Left renal pelvis (tissue), 4 donors: ENCODE data around the gene PAF1. TPM values are rescaled to one million over a fixed set of nuclear protein-coding genes. Genes with fewer than 3 reads are reported as not detected.

Experiments used
- DNase-seq, 4 donors: peaks; one replicate each; pipeline ENCODE4 v3.0.0-alpha.2; 2013; ENCODE audit warnings: low read depth in 4 of 4, low spot score in 3 of 4
- polyA plus RNA-seq, 4 donors: library from polyadenylated mRNA; unstranded; fragments of 120-200 nt; gene quantifications; one replicate each; pipeline ENCODE4 v1.2.1, GENCODE V29; 2013; ENCODE audit not compliant: insufficient read length in 4 of 4

Gene PAF1
- polyA plus RNA-seq, 4 donors = 53.9 to 76.8 (median 65.2) TPM

DNA sequence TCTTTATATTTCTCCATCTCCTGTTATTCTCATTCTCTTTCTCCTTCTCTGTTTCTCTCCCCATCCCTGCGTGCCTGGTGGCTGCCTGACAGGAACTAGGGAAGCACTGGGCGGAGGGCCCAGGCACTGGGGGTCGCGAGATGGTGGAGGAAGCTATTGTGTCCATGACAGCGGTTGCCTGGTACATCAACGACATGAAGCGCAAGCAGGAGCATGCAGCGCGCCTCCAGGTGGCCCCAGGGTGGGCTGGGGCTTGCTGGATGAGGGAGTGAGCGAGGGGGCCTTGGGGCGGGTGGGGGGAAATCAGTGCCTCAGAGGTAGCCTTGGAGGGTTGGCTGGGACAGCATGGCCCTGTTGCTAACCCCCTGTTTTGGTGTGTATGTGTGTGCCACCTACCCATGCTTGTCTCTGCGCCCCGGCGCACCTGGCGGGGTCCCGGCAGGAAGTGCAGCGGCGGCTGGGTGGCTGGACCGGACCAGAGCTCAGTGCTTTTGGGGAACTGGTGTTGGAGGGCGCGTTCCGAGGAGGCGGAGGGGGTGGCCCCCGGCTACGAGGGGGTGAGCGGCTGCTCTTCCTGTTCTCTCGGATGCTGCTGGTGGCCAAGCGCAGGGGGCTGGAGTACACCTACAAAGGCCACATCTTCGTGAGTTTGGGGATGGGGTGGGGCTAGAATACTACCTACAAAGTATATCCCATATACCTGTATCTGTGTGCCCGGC lies 26.7 kb upstream of the PAF1 start:
- DNase-seq = no peak

GRCh38 chr19:39416152-39417120 lies 25.5 kb upstream of the PAF1 start:
- DNase-seq = no peak

DNA sequence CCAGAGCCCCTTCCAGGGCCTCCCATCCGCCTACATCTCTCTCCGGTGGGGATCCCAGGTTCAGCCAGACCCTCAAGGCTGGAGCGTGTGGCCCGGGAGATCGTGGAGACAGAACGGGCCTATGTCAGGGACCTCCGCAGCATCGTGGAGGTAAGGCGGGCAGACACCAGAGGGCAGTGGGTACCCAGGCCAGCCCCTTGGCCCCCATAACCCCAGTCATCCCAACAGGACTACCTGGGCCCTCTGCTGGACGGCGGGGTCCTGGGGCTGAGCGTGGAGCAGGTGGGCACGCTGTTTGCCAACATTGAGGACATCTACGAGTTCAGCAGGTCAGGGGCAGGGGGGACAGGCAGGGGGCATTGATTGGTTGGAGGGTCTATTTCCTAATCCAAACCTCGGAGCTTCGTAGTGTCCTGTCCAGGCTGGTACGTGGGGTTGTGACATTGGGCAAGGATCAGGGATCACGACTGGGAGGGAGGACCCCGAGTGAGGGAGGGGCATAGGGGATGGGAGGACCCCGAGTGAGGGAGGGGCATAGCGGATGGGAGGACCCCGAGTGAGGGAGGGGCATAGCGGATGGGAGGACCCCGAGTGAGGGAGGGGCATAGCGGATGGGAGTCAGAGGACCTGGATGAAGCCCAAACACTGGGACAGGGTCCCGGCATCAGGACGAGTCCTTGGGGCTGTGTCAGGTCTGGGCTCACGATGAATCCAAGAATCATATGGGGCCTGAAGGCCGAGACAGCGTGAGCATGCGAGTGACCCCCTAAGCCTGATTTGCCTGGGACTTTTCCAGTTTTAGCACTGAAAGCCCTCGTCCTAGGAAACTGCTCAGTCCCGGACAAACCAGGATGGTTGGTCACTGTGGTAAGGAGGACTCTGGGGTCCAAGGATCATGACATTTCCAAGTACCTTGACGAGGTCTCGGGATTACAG lies 24.5 kb upstream of the PAF1 start:
- no peak for DNase-seq

GRCh38 chr19:39413911-39414608 lies 23.2 kb upstream of the PAF1 start:
- DNase-seq = no peak

DNA sequence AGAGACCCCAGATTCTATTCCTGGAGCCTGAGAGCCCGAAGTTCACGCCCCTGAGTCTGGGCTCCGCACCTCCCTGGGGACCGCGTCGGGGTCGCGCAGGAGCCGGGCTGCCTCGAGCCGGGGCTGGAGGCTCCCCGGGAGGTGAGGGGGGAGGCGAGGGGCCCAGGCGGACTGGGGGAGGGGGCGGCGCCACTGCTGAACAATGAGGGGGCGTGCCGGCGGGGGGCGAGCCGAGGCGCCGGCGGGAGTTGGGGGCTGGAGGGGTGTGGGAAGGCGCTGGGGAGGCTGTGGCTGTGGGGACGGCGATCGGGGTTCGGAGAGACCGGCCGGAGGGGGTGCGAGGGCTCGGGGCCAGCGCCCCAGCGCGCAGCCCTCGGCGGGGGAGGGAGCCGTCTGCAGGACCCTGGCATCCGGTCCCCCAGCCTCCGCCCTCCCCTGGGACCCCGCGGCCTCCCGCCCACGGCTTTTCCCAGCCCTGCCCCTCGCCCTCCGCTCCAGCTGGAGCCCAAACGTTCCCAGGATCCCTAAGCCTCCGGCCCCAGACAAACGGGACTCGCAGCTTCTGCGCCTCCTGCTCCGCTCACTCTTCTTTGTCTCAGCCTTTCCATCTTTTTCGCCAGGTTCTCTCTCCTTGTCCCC lies 22.5 kb upstream of the PAF1 start:
- no peak for DNase-seq

DNA sequence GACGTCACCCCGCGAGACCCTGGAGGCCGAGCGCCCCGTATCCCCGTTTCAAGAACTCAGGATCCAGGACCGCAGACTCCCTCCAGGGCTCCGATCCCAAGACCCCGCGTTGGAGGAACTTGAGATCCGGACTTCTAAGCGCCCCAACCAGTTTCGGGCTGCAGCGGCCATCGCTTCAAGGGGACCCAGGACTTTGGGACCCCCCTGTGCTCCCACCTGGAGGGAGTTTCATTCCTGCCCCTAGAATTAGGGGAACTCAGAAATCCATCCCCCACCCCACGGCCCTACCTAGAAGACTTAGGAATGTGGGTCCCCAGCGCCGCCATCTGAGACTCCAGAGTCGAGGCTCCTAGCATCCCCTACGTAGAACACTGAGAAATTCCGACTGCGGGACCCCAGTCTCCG lies 22.0 kb upstream of the PAF1 start:
- peak in 1 of 4 donors; percentile 78 for DNase-seq

- DNase-seq = peak; percentile 97 to 99 (median 98)
Observed at GRCh38 chr19:39412100-39412866, 21.4 kb upstream of the PAF1 start, which contains the start of gene PLEKHG2. Gene PLEKHG2 (plus strand): TSS chr19:39412669. CDS start chr19:39414087, 1,418 bp downstream.

DNA sequence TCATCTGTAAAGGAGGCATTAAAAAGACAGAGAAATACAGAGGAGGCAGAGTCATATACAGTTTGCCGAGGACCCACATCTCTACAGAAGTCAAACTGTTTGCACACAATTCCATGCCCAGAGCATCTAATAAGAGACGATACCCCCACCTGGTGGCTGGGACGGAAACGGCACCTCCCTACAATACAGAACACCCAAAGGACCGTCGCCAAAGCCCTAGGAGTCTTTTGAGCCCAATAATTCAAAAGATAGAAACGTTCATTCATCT lies 20.9 kb upstream of the PAF1 start:
- peak in 2 of 4 donors; percentile 83 to 85 for DNase-seq

DNA sequence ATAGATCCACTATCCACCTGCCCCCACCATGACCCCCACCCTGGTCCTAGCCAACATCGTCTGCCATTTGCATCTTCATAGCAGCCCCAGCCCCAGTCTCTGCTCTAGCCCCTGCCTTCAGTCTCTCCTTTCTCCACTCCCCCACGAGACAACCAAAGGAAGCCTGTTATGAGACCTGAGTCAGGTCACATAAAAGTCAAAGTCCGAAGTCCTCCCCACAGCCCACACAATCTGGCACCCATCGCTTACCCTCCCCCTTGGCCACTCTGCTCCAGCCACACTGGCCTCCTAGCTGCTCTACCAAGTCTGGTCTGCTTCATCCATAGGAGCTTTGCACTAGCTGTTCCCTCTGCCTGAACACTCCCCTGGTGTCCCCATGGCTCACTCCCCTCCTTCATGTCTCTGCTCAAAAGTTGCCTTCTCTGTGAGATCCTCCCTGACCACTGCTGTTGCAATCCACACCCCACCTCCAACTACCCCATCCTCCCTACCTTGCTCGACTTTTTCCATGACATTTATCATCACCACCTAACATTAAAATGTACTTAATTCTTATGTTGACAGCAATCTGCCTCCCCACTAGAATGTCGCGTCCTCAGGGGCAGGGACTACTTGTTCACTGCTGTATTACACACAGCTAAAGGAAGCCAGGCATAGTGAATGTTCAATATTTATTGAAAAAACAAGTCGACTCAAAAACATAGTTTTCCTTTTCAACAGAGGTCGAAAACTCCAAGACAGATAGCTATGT lies 20.4 kb upstream of the PAF1 start:
- no peak for DNase-seq

DNA sequence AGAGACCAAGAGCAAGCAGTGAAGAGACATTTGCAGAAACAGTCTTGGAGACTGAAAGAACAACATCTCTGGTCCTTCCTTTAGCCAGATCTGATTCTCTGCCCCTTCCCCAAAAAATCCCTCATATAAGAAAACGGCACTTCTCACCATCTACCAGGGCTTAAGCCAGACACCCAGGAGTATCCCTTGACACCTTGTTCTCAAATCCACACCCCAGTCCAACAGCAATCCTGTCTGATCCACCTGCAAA lies 19.9 kb upstream of the PAF1 start:
- no peak for DNase-seq

GRCh38 chr19:39410017-39410830 lies 19.3 kb upstream of the PAF1 start:
- DNase-seq = no peak

DNA sequence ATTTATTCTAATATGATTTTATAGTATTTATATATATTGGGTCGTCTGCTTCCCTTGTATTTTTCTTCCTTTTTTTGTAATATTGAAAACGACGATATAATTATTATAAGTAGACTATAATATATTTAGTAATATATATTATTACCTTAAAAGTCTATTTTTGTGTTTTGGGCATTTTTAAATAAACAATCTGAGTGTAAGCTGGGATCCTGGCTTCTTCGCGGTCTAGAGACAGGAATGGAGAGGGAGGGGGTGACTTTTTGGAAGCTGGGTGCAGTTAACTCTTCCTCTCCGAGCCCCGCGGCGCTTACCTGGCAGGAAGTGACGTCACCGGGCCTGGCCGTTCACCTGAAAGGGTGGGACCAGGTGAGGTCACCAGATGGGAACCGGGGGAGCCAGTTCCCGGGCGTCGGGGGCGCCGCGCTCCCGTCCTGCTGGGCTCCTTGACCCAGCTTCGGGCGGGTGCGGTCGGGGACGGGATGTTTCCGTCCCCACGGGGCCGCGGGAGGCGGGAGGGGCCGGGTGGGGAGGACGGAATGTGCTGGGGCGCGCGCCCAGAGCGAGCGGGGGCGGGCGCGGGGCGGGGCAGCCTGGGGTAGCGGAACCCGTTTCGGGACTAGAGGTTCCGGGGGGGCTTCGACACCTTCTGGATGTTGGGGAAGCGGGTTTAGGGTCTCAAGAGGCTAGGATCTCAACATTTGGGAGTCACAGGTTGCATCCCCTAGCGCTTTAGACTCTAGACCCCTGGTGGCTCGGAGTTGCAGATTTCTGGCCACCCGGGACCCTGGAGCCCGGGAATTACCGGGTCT lies 18.5 kb upstream of the PAF1 start:
- no peak for DNase-seq

DNA sequence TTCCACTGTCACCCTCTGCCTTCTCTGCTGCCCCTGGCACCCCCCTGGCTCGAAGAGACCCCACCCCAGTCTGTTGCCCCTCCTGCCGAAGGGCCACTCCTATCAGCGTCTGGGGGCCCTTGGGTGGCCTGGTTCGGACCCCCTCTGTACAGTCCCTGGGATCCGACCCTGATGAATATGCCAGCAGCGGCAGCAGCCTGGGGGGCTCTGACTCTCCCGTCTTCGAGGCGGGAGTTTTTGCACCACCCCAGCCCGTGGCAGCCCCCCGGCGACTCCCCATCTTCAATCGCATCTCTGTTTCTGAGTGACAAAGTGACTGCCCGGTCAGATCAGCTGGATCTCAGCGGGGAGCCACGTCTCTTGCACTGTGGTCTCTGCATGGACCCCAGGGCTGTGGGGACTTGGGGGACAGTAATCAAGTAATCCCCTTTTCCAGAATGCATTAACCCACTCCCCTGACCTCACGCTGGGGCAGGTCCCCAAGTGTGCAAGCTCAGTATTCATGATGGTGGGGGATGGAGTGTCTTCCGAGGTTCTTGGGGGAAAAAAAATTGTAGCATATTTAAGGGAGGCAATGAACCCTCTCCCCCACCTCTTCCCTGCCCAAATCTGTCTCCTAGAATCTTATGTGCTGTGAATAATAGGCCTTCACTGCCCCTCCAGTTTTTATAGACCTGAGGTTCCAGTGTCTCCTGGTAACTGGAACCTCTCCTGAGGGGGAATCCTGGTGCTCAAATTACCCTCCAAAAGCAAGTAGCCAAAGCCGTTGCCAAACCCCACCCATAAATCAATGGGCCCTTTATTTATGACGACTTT lies 17.7 kb upstream of the PAF1 start:
- no peak for DNase-seq

DNA sequence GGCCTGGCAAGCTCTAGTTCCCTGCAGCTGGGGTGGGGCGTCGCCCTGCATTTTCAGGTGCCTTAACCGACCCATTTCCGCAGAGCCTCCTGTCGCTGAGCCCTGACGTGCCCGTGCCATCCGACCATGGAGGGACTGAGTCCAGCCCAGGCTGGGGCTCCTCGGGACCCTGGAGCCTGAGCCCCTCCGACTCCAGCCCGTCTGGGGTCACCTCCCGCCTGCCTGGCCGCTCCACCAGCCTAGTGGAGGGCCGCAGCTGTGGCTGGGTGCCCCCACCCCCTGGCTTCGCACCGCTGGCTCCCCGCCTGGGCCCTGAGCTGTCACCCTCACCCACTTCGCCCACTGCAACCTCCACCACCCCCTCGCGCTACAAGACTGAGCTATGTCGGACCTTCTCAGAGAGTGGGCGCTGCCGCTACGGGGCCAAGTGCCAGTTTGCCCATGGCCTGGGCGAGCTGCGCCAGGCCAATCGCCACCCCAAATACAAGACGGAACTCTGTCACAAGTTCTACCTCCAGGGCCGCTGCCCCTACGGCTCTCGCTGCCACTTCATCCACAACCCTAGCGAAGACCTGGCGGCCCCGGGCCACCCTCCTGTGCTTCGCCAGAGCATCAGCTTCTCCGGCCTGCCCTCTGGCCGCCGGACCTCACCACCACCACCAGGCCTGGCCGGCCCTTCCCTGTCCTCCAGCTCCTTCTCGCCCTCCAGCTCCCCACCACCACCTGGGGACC lies 16.9 kb upstream of the PAF1 start:
- DNase-seq = no peak

DNA sequence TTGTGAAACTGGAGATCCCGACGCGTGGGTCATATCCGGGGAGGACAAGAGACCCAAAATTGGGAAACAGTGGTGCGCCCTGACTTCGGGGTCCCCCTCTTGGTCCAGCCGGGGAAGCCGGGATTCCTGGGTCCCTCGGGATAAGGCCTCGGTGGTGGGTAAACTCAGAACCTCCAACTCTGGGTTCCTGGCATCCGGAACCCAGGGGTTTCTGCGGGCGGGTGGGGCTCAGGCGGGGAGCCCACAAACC lies 16.4 kb upstream of the PAF1 start:
- no peak for DNase-seq
